HEK293T (cell line): ENCODE measurements around the gene ANKRD44.
A peak's percentile ranks its signal among the peaks of the same experiment; 100 is the strongest.
"Not testable (repeated sequence)": the region's sequence is repeated elsewhere in the genome, so short reads cannot be mapped to it uniquely, and the experiment has no call there.

ENCODE experiments used
- CTCF ChIA-PET: fragments of 350-600 bp; formaldehyde crosslinking; extraction: SDS; loops from one replicate; lab custom pipeline; 2021; ENCODE audit warnings: antibody characterized with exemption, inconsistent platforms; lab: Yijun Ruan, JAX
- POLR2A ChIA-PET: fragments of 350-600 bp; formaldehyde crosslinking; extraction: SDS; loops from one replicate; lab custom pipeline; 2020; ENCODE audit warnings: antibody characterized with exemption, inconsistent platforms; lab: Yijun Ruan, JAX
- DNase-seq: peaks from one replicate; pipeline ENCODE4 v3.0.0; 2012; ENCODE audit warnings: mixed read lengths; ENCODE audit errors: extremely low spot score
- ARNT ChIP-seq: fragments of 450-650 bp; IDR thresholded peaks from 2 replicates; pipeline ENCODE4 v1.6.1; 2017; ENCODE audit warnings: mild to moderate bottlenecking
- BHLHE40 ChIP-seq: fragments of 450-650 bp; IDR thresholded peaks from 2 replicates; pipeline ENCODE4 v1.6.1; 2016; ENCODE audit warnings: mild to moderate bottlenecking, moderate library complexity, borderline replicate concordance
- ELF4 ChIP-seq: fragments of 450-650 bp; IDR thresholded peaks from 2 replicates; pipeline ENCODE4 v1.6.1; 2017; ENCODE audit warnings: antibody characterized with exemption
- FOXK2 ChIP-seq: fragments of 450-650 bp; IDR thresholded peaks from 2 replicates; pipeline ENCODE4 v1.6.1; 2016; ENCODE audit warnings: mild to moderate bottlenecking
- FOXM1 ChIP-seq: fragments of 450-650 bp; IDR thresholded peaks from 2 replicates; pipeline ENCODE4 v1.6.1; 2017; ENCODE audit warnings: mild to moderate bottlenecking, borderline replicate concordance
- HDGF ChIP-seq: fragments of 450-650 bp; IDR thresholded peaks from 2 replicates; pipeline ENCODE4 v1.6.1; 2017; ENCODE audit warnings: antibody characterized with exemption, borderline replicate concordance
- L3MBTL2 ChIP-seq: fragments of 450-650 bp; conservative IDR thresholded peaks from 2 replicates; pipeline ENCODE4 v1.6.1; 2016; ENCODE audit warnings: mild to moderate bottlenecking
- LEF1 ChIP-seq: fragments of 450-650 bp; IDR thresholded peaks from 2 replicates; pipeline ENCODE4 v1.6.1; 2017; ENCODE audit warnings: mild to moderate bottlenecking, borderline replicate concordance
- NFRKB ChIP-seq: fragments of 450-650 bp; IDR thresholded peaks from 2 replicates; pipeline ENCODE4 v1.6.1; 2016; ENCODE audit warnings: mild to moderate bottlenecking, moderate library complexity
- PKNOX1 ChIP-seq: fragments of 450-650 bp; IDR thresholded peaks from 2 replicates; pipeline ENCODE4 v1.6.1; 2016
- SP1 ChIP-seq: fragments of 450-650 bp; IDR thresholded peaks from 2 replicates; pipeline ENCODE4 v1.6.1; 2017
- SUZ12 ChIP-seq: fragments of 450-650 bp; IDR thresholded peaks from 2 replicates; pipeline ENCODE4 v1.6.1; 2016; ENCODE audit warnings: mild to moderate bottlenecking
- TARDBP ChIP-seq: fragments of 450-650 bp; IDR thresholded peaks from 2 replicates; pipeline ENCODE4 v1.6.1; 2016
- ZNF384 ChIP-seq: fragments of 450-650 bp; IDR thresholded peaks from 2 replicates; pipeline ENCODE4 v1.6.1; 2016

ANKRD44 gene

GRCh38 chr2:197013098-197013497 lies 297.5 kb downstream of the ANKRD44 start:
- ChIA-PET CTCF (no interaction called here), POLR2A (no interaction called here)
- no peak for DNase-seq
- no peak for TF ChIP-seq L3MBTL2
- TF ChIP-seq BHLHE40 = no peak
- TF ChIP-seq LEF1 = no peak
- TF ChIP-seq FOXM1 = no peak
- TF ChIP-seq PKNOX1 = no peak
- TF ChIP-seq NFRKB = no peak
- TF ChIP-seq SP1 = no peak
- TF ChIP-seq HDGF = no peak
- TF ChIP-seq SUZ12 = no peak
- no peak for TF ChIP-seq ZNF384
- TF ChIP-seq ELF4 = no peak

GRCh38 chr2:197011801-197012641 lies 298.6 kb downstream of the ANKRD44 start:
- POLR2A ChIA-PET = no interaction called here
- CTCF ChIA-PET = interaction anchor here (0.7 to 1.6 kb wide), 6 partner anchors 9 to 156 kb away, joined by 3 to 5 read pairs (median 3); no protein-coding TSS in a partner anchor
- DNase-seq = peak; percentile 61
- TF ChIP-seq BHLHE40 (no peak), PKNOX1 (peak; percentile 78), LEF1 (no peak)

GRCh38 chr2:197011021-197011417 lies 299.6 kb downstream of the ANKRD44 start:
- TF ChIP-seq BHLHE40 (no peak), ZNF384 (no peak), LEF1 (no peak), ARNT (no peak)
- POLR2A ChIA-PET = no interaction called here
- CTCF ChIA-PET = interaction anchor here (1.1 to 1.6 kb wide), 4 partner anchors 16 to 157 kb away, joined by 3 to 5 read pairs (median 3); no protein-coding TSS in a partner anchor
- no peak for DNase-seq

GRCh38 chr2:197010200-197011020 lies 300.2 kb downstream of the ANKRD44 start:
- DNase-seq = no peak
- POLR2A ChIA-PET = no interaction called here
- TF ChIP-seq LEF1 (no peak), SP1 (no peak), FOXK2 (no peak), TARDBP (no peak), ZNF384 (no peak), ARNT (no peak)
- CTCF ChIA-PET = interaction anchor here (1.1 to 1.2 kb wide), 2 partner anchors 86 to 158 kb away, joined by 3 read pairs; no protein-coding TSS in a partner anchor

GRCh38 chr2:197008741-197009341 lies 301.7 kb downstream of the ANKRD44 start:
- CTCF ChIA-PET, POLR2A ChIA-PET: not testable (repeated sequence)

GRCh38 chr2:197007716-197008628 lies 302.6 kb downstream of the ANKRD44 start:
- TF ChIP-seq FOXK2 (no peak), NFRKB (no peak), LEF1 (no peak), ELF4 (no peak), ZNF384 (no peak), ARNT (no peak), SP1 (no peak), TARDBP (no peak), L3MBTL2 (no peak), FOXM1 (no peak), SUZ12 (no peak)
- DNase-seq = no peak
- POLR2A ChIA-PET = no interaction called here
- CTCF ChIA-PET = interaction anchor here (0.6 kb wide), 1 partner anchor 14 kb away, joined by 3 read pairs; no protein-coding TSS in a partner anchor

More at GRCh38 chr2:197008741-197009341, 301.7 kb downstream of the ANKRD44 start:
- DNase-seq = not testable (repeated sequence)
